Pancreas (tissue), 10 donors: ENCODE data around the gene NINJ1. TPM values are rescaled to one million over a fixed set of nuclear protein-coding genes. Genes with fewer than 3 reads are reported as not detected.

Experiments
- ATAC-seq, 4 donors: fragments of 200-7000 bp; cut with Tn5 transposase; one replicate each; pipeline versions ENCODE4 v1.8.0 to v1.9.1; 2020; ENCODE audit warnings: mild to moderate bottlenecking in 4 of 4, moderate library complexity in 4 of 4
- DNase-seq, 6 donors: peaks; one replicate each; pipeline ENCODE4 v3.0.0-alpha.2; 2020
- FAIRE-seq: peaks from 2 replicates; lab custom pipeline; 2012; peaks lifted over from hg19 to GRCh38; lab: Jason Lieb, UNC
- H3K27ac ChIP-seq, 4 donors: fragments of 200-600 bp; sonication (generic); 1 replicate in 3 of 4; 2 replicates in 1 of 4; pipeline versions ENCODE4 v1.5.0 to v1.8.0; 2020
- H3K27me3 ChIP-seq, 4 donors: fragments of 200-600 bp; one replicate each; pipeline ENCODE4 v1.8.0; 2021
- H3K36me3 ChIP-seq, 3 donors: fragments of 200-600 bp; sonication (generic) in 1 of 3; one replicate each; pipeline versions ENCODE4 v1.5.0 to v1.8.0; 2020 to 2021
- H3K4me1 ChIP-seq, 3 donors: fragments of 200-600 bp; one replicate each; pipeline ENCODE4 v1.8.0; 2021
- H3K4me3 ChIP-seq, 4 donors: fragments of 200-600 bp; sonication (generic) in 2 of 4; one replicate each; pipeline versions ENCODE4 v1.5.0 to v1.8.0; 2020 to 2021
- H3K9me3 ChIP-seq, 4 donors: fragments of 200-600 bp; one replicate each; pipeline ENCODE4 v1.8.0; 2021
- WGBS, 2 donors: extraction: QIAGEN DNeasy Blood & Tissue Kit; methylation state at CpG; one replicate each; pipeline ENCODE4 v1.1.7; 2013; 5-methylcytosine and 5-hydroxymethylcytosine counted together
- intact Hi-C, 3 donors: fragments of 100-400 bp; cut with DNase I; formaldehyde crosslinking; loops; one replicate each; pipeline versions ENCODE4 v1.11.1 to v1.14.2; 2022
- polyA plus RNA-seq, 2 donors: library from polyadenylated mRNA; stranded (reverse); fragments of 200-250 nt; gene quantifications; one replicate each; pipeline ENCODE4 v1.2.3, GENCODE V29; 2013
- total RNA-seq, 6 donors: library from RNA; stranded (reverse); fragmentation: NEBNext Ultra II Directional in 4 of 6; extraction: Animal tissue kit (Norgen Biotek cat#: 25700) in 4 of 6; gene quantifications; one replicate each; pipeline versions ENCODE4 v1.2.1 to v1.2.4, GENCODE V29; 2021 to 2023
- TF ChIP-seq, protein P1 (sequence below), 4 donors: fragments of 200-600 bp; sonication (generic) in 3 of 4; IDR thresholded peaks; one replicate each; pipeline versions ENCODE4 v1.5.0 to v1.8.0; 2021; ENCODE audit warnings: antibody characterized with exemption in 4 of 4
- donor health status: healthy with polysubstance abuse.
- donor health status: DM: no; HTN: no; CAD: no; lungs with moderate emphysema.
- donor health status: DM: no; HTN: no; CAD: no.
- donor health status: control.
- donor health status: control.
- donor health status: Bipolar disorder and iron deficiency.
- donor health status: DM: yes; HTN: yes; CAD: no.
- donor health status: DM: no; HTN: no; CAD: no.
- donor health status: DM: no; HTN: no; CAD: no.
- donor health status: DM: yes; HTN: yes; CAD: no.

Gene NINJ1
- total and polyA plus RNA-seq, 8 donors = 15.6 to 33.2 (median 21.3) TPM

GRCh38 chr9:93134740-93135444, 841 bp upstream of the NINJ1 start:
- TF ChIP-seq, protein P1, sequence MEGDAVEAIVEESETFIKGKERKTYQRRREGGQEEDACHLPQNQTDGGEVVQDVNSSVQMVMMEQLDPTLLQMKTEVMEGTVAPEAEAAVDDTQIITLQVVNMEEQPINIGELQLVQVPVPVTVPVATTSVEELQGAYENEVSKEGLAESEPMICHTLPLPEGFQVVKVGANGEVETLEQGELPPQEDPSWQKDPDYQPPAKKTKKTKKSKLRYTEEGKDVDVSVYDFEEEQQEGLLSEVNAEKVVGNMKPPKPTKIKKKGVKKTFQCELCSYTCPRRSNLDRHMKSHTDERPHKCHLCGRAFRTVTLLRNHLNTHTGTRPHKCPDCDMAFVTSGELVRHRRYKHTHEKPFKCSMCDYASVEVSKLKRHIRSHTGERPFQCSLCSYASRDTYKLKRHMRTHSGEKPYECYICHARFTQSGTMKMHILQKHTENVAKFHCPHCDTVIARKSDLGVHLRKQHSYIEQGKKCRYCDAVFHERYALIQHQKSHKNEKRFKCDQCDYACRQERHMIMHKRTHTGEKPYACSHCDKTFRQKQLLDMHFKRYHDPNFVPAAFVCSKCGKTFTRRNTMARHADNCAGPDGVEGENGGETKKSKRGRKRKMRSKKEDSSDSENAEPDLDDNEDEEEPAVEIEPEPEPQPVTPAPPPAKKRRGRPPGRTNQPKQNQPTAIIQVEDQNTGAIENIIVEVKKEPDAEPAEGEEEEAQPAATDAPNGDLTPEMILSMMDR (IDR thresholded peaks at IDR 0.05) = no peak
- Histone ChIP-seq H3K4me3 (peak overlapping the region; percentile 76 to 94 (median 90)), H3K27ac (peak overlapping the region; percentile 84 to 95 (median 94)), H3K9me3 (no peaks in the 10 kb centered on the region), H3K36me3 (no peaks in the 10 kb centered on the region), H3K27me3 (no peaks in the 10 kb centered on the region), H3K4me1 (peaks cover 16 to 35% (median 20%) of the 10 kb centered on the region in 3 donors)
- ATAC-seq (no peak), FAIRE-seq (no peak), DNase-seq (peak in 3 of 6 donors; percentile 38 to 76 (median 57))
- intact Hi-C loops = no loop called here
- WGBS, 2 donors = 64 to 67% methylated on average over 14 of the region's 14 CpGs

DNA sequence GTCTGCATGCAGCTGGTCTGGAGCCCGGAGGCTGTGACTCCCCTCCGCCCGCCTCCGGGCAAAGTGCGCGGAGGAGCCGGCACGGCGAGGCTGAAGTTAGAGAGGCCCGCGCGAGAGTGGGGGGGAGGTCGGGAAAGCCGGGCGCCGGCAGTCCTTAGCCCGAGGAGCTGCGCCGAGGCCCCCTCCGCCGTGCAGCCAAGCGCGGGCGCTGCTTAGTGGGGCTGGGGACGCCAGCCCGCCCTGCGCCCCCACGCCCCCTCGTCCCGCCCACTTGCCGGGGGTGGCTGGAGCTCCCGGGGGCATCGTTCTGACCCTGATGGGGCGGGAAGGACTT, 403 bp downstream of the NINJ1 start:
- no peaks in the 10 kb centered on the region for H3K27me3 ChIP-seq
- H3K4me3 ChIP-seq = peak overlapping the region; percentile 76 to 94 (median 90)
- TF ChIP-seq, protein P1 (IDR thresholded peaks at IDR 0.05) = no peak
- DNase-seq (peak; percentile 74 to 89 (median 84)), ATAC-seq (peak; percentile 71 to 81 (median 79)), FAIRE-seq (no peak)
- no peaks in the 10 kb centered on the region for H3K36me3 ChIP-seq
- intact Hi-C loops = no loop called here
- WGBS, 2 donors = 1% methylated on average over 31 to 34 of the region's 34 CpGs
- H3K4me1 ChIP-seq = peaks cover 16 to 35% (median 20%) of the 10 kb centered on the region in 3 donors
- no peaks in the 10 kb centered on the region for H3K9me3 ChIP-seq
- H3K27ac ChIP-seq = peak overlapping the region; percentile 84 to 95 (median 94)

DNA sequence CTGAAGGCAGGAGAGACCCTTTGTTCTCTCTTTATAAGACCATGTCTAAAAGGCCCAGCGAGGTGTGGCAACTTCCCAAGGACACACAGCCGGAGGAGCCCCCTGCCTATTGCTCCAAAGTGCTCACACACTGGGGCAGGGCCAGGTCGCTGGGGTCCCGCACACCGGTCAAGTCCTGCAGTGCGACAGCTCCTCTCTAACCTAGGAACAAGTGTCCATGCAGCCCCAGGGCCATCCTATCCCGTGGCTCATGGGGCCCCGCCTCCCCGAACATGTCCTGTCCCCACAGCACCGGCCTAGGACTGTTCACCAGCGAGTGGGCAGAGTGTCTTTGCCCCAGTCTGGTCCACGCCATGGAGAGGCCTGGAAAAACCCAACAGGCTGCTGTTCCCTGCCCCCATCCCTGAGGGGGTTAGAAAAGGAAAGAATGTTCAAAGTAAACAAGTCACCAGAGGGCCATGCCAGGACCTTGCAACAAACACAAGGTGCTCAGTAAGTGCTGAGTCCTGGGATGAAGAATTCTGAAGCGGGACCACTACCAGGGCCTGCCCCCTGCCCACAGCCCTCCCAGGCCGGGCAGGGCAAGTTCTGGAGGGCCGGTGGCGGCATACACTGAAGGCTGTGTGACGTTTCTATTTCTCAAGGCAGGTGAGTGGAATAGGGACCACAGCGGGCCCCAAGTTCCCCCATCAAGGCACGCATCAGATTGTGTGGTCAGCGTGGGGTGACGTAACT, 938 bp downstream of the NINJ1 start:
- TF ChIP-seq, protein P1 (IDR thresholded peaks at IDR 0.05) = no peak
- peak in 4 of 6 donors; percentile 43 to 82 (median 66) for DNase-seq
- 10 to 12% methylated on average over 21 of the region's 21 CpGs for WGBS, 2 donors
- ATAC-seq = peak; percentile 4 to 52 (median 10)
- Histone ChIP-seq H3K9me3 (no peaks in the 10 kb centered on the region), H3K36me3 (no peaks in the 10 kb centered on the region), H3K27me3 (no peaks in the 10 kb centered on the region), H3K4me1 (peaks cover 16 to 35% (median 20%) of the 10 kb centered on the region in 3 donors), H3K27ac (peak overlapping the region; percentile 84 to 95 (median 94)), H3K4me3 (peak overlapping the region; percentile 76 to 94 (median 90))
- intact Hi-C loops = no loop called here
- FAIRE-seq = no peak

GRCh38 chr9:93132287-93132927, 1.6 kb downstream of the NINJ1 start:
- Histone ChIP-seq H3K4me1 (peaks cover 16 to 35% (median 20%) of the 10 kb centered on the region in 3 donors), H3K4me3 (peak overlapping the region in 3 of 4 donors; percentile 76 to 94 (median 92)), H3K27me3 (no peaks in the 10 kb centered on the region), H3K9me3 (no peaks in the 10 kb centered on the region), H3K36me3 (no peaks in the 10 kb centered on the region), H3K27ac (peak overlapping the region; percentile 84 to 95 (median 94))
- ATAC-seq (peak; percentile 7 to 29 (median 18)), FAIRE-seq (no peak), DNase-seq (peak in 5 of 6 donors; percentile 66 to 83 (median 72))
- TF ChIP-seq, protein P1 (IDR thresholded peaks at IDR 0.05) = no peak
- intact Hi-C loops = no loop called here
- 17 to 27% methylated on average over 12 of the region's 12 CpGs for WGBS, 2 donors
